Motor neuron (in vitro differentiated cells): ENCODE results near the gene IRF7. TPM values are rescaled to one million over a fixed set of nuclear protein-coding genes. Genes with fewer than 3 reads are reported as not detected.

Source experiments
- ATAC-seq, 8 experiments: fragments of 200-7000 bp; cut with Tn5 transposase; replicated peaks in 6 of 8; 2 replicates each; pipeline ENCODE4 v1.8.0; 2021; ENCODE audit warnings: mild to moderate bottlenecking in 8 of 8, moderate library complexity in 8 of 8
- H3K27ac ChIP-seq, 2 donors: fragments of 250-450 bp; sonication (Bioruptor Pico); 2 replicates each; pipeline ENCODE4 v1.9.0; 2021; ENCODE audit warnings: antibody characterized with exemption in 2 of 2, mild to moderate bottlenecking in 2 of 2, moderate library complexity in 1 of 2
- H3K4me1 ChIP-seq, 2 donors: fragments of 250-450 bp; sonication (Bioruptor Pico); replicated peaks in 1 of 2; 2 replicates each; pipeline ENCODE4 v1.6.1; 2021; ENCODE audit warnings: antibody characterized with exemption in 2 of 2, mild to moderate bottlenecking in 2 of 2, moderate library complexity in 1 of 2
- H3K4me3 ChIP-seq, 5 donors: fragments of 250-450 bp; sonication (Bioruptor Pico); 2 replicates each; pipeline ENCODE4 v1.9.0; 2021; ENCODE audit warnings: antibody characterized with exemption in 5 of 5, mild to moderate bottlenecking in 5 of 5, moderate library complexity in 4 of 5
- WGBS, 10 experiments: fragments of 450-650 bp; shearing (Covaris generic); methylation state at CpG; one replicate each; pipeline ENCODE4 v1.0.0; 2022; 5-methylcytosine and 5-hydroxymethylcytosine counted together
- in situ Hi-C, 9 experiments: fragments of 400-800 bp; cut with MboI; loops; one replicate each; pipeline ENCODE4 v1.15.0; 2021; ENCODE audit warnings: low sequenced_read_pairs in 9 of 9, low pct_unique_long_range_greater_than_20kb in 2 of 9; ENCODE audit not compliant: unreplicated experiment in 9 of 9
- total RNA-seq, 8 experiments: library from RNA; unstranded; fragments of 300-600 nt; gene quantifications; 2 replicates each; pipeline versions ENCODE4 v1.2.3 to v1.2.4, GENCODE V29; 2022

IRF7 gene
- total RNA-seq, 8 experiments from 2014 or later: 10.2 to 27.9 (median 17.0) TPM

DNA sequence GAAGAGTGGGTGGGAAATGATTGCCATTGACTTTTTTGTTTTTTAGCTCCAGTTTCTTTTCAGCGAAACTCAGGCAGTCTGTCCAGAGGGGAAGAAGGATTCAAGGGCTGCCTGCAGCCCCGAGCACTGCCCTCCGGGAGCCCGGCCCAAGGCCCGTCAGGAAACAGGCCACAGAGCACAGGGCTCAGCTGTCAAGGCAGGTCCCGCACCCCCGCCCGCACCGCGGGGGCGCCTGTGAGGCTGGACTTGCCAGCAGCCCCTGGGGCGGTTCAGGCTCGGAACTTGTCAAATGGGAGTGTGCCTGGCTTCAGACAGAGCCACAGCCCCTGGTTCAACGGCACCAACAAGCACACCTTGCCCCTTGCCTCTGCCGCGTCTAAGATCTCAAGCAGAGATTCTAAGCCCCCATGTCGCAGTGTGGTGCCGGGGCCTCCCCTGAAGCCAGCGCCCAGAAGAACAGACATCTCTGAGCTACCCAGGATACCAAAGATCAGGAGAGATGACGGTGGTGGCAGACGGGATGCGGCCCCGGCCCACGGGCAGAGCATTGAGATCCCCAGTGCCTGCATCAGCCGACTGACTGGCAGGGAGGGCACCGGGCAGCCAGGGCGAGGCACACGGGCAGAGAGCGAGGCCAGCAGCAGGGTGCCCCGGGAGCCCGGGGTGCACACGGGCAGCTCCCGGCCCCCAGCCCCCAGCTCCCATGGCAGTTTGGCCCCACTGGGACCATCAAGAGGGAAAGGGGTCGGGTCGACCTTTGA lies 8.6 kb downstream of the IRF7 start:
- Histone ChIP-seq H3K4me1 (no peaks in the 10 kb centered on the region), H3K4me3 (no peak overlapping the region), H3K27ac (no peak overlapping the region)
- 88 to 100% (median 96%) methylated on average over 1 to 4 of the region's 35 CpGs; no CpG with 5 or more reads in 5 of the 10 experiments for WGBS, 10 experiments
- peak in 2 of 8 experiments; percentile 15 to 23 for ATAC-seq
- in situ Hi-C loops: no loop called here

DNA sequence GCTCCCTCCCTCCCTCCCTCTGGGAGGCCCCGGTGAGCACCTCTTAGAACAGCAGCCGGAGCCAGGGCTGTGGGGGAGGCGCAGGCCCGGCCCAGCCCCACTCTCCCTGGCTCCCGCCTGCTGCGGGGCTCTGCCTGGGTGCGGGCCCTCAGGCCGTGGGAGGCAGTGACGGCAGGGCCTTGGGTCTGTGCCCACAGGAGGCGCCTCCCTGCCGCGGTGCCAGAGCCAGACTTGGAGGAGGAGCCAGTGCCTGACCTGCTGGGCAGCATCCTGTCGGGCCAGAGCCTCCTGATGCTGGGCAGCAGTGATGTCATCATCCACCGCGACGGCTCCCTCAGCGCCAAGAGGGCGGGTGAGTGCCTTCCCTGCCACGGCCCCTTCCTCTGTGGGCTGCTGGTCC lies 9.5 kb downstream of the IRF7 start:
- in situ Hi-C loops: no loop called here
- Histone ChIP-seq H3K4me1 (no peaks in the 10 kb centered on the region), H3K27ac (no peak overlapping the region), H3K4me3 (no peak overlapping the region)
- 100% methylated on average over 3 of the region's 19 CpGs; no CpG with 5 or more reads in 9 of the 10 experiments for WGBS, 10 experiments
- ATAC-seq: peak in 4 of 8 experiments; percentile 9 to 70 (median 66)

DNA sequence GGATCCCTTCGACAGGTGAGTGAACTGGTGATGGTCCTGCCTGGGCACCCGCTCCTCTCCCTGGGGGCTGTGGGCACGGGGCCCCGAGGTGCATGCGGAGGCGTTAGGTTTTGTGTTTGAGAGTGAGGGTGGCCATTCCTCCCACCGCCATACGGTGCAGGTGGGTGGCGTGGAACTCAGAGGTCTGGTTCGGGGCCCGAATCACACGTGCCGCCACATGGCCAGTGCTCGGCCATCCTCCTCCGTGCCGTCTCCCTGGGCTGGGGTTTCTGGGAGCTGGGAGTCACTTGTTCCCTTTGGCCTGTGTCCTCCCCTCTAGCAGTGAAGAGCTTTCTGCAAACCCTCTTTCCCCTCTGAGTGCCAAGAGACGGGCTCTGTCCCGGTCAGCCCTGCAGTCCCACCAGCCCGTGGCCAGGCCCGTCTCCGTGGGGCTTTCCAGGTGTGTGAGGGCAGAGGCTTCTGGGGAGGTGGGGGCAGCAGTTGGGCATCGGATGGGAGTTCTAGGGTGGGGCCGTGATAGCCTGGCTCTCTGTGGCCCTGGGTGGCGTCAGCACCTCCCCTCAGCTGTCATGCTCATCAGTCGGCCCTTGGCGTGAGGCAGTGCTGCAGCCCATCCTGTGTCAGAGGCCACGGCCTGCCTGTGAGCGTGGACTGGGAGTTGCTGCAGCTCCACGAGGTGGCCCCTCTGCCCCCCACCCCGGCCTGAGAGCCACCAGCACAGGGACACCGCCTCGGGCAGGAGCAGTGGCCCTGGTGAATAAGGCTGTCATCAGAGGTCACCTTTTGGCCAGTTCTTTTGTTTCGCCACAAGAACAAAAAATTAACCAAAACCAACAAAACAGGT lies 10.2 kb downstream of the IRF7 start:
- in situ Hi-C loops: no loop called here
- Histone ChIP-seq H3K27ac (no peak overlapping the region), H3K4me1 (no peaks in the 10 kb centered on the region), H3K4me3 (no peak overlapping the region)
- WGBS, 10 experiments: 92 to 100% (median 100%) methylated on average over 2 to 6 of the region's 33 CpGs; no CpG with 5 or more reads in 5 of the 10 experiments
- ATAC-seq: no peak

DNA sequence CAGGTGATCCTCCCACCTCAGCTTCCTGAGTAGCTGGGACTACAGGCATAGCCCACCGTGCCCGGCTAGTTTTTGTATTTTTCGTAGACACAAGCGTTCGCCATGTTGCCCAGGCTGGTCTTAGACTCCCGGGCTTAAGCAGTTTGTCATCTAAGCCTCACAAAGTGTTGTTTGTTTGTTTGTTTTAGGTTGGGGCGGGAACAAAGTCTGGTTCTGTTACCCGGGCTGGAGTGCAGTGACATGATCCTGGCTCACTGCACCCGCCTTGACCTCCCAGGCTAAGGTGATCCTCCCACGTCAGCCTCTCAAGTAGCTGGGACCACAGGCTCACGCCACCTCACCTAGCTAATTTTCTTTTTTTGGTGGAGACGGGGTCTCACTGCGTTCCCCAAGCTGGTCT lies 12.6 kb downstream of the IRF7 start:
- H3K4me3 ChIP-seq: no peak overlapping the region
- in situ Hi-C loops: no loop called here
- no peaks in the 10 kb centered on the region for H3K4me1 ChIP-seq
- no peak for ATAC-seq
- H3K27ac ChIP-seq: no peak overlapping the region
- WGBS, 10 experiments: 81 to 100% (median 94%) methylated on average over 2 to 12 of the region's 13 CpGs; no CpG with 5 or more reads in 1 of the 10 experiments

DNA sequence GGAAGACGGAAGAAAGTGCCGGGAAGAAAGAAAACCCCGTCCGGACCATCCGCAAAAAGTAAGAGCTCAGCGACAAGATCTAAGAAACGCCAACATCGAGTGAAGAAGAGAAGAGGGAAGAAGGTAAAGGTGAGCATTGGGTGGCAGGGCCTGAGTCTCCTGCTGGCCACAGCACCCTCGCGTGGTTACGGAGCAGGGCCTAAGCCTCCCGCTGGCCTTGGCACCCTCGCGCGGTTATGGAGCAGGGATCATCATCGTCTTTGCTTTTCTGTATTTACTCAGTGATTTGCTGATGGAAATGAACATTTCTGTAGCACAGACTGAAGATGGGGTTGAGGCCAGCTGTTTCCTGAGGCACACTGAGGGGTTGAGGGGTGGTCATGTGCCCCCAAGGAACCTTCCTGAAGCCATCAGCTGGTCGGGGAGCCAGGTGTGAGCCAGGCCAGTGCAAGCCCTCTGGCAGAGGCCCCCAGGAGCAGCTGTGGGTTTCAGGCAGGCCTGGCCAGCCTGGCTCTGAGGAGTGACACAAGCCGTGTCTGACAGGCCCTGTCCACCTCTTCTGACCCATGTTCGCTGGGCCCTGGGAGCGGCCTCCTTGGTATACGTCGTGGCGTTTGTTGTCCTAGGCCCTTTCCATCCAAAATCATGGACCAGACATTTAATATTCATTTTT lies 14.0 kb downstream of the IRF7 start:
- Histone ChIP-seq H3K4me1 (no peaks in the 10 kb centered on the region), H3K4me3 (no peak overlapping the region), H3K27ac (no peak overlapping the region)
- in situ Hi-C loops: no loop called here
- 83 to 100% (median 93%) methylated on average over 1 to 13 of the region's 23 CpGs; no CpG with 5 or more reads in 2 of the 10 experiments for WGBS, 10 experiments
- ATAC-seq: no peak

DNA sequence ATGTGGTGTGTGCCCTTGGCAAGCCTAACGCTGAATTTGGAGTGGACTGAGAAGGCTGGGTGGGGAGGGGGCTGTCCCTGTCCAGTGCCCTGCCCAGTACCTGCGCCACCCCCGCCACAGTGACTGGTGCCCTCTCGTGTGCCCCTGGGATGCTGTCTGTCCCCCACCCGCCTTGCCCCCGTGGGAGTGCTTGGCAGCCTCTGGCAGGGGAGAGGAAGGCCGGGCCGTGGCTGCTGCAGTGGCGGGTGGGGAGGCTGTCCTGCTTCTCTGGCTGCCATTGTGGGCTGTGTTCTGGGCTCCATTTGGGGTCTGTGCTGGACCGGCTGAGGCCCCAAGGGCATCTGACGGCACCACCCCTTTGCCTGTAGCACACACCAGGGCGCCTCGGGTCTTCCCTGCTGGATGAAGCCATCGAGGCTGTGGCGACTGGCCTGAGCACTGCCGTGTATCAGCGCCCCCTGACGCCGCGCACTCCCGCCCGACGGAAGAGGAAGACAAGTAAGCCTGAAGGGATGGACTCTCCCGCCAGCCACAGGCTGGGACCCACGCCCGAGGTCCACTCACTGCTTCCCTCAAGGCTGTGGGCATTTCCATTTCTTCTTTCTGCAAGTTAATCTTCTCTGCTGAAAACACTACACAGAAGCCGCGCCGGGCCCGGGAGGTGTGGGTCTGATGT lies 17.6 kb downstream of the IRF7 start:
- Histone ChIP-seq H3K27ac (no peak overlapping the region), H3K4me3 (no peak overlapping the region), H3K4me1 (no peaks in the 10 kb centered on the region)
- 60 to 100% (median 97%) methylated on average over 1 to 10 of the region's 30 CpGs; no CpG with 5 or more reads in 5 of the 10 experiments for WGBS, 10 experiments
- peak in 3 of 8 experiments; percentile 9 to 19 (median 12) for ATAC-seq
- in situ Hi-C loops: no loop called here

DNA sequence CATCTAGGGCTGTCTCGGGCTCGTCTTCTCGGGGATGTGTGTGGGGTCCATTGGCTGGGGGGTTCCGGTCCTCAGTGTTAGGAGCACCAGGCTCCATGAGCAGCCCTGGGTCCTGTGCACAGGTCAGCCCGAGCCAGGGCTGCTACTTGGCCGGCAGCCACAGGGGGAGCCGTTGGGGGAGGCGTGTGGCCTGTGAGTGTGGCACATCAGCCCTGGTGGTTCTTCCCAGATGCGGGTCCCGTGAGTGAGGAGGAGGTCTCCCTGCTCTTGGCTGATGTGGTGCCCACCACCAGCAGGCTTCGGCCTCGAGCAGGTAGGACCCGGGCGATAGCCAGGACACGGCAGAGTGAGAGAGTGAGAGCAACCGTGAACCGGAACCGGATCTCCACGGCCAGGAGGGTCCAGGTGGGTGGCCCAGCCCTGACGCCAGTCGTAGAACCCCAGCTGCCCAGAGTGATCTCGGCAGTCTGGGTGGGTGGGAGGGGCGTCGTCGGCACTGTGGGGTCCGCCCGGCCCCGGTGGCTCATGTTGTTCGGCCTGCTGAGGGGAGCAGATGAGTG lies 18.5 kb downstream of the IRF7 start:
- Histone ChIP-seq H3K4me3 (no peak overlapping the region), H3K27ac (no peak overlapping the region), H3K4me1 (no peaks in the 10 kb centered on the region)
- WGBS, 10 experiments: 83 to 90% methylated on average over 2 to 3 of the region's 29 CpGs; no CpG with 5 or more reads in 8 of the 10 experiments
- ATAC-seq: peak in 7 of 8 experiments; percentile 17 to 59 (median 32)
- in situ Hi-C loops: no loop called here

DNA sequence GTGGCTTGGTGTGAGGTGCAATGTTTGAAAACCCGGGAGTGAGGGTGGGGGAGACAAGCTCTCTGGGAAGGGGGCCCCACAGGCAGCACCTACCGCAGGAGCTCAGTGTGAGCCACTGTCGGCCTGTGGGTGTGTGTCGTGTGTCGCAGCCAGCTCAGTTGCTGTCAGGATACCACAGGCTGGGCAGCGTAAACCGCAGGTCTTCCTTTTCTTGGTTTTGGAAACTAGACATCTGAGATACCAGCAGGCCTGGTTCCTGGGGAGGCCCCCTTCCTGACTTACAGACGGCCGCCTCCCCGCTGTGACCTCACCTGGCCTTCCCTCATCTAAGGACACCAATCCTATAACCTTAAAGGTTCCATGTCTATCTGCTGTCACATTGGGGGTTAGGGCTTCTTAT lies 19.4 kb downstream of the IRF7 start:
- Histone ChIP-seq H3K27ac (no peak overlapping the region), H3K4me1 (no peaks in the 10 kb centered on the region), H3K4me3 (no peak overlapping the region)
- ATAC-seq: no peak
- 89 to 100% (median 95%) methylated on average over 1 to 9 of the region's 10 CpGs; no CpG with 5 or more reads in 6 of the 10 experiments for WGBS, 10 experiments
- in situ Hi-C loops: no loop called here

DNA sequence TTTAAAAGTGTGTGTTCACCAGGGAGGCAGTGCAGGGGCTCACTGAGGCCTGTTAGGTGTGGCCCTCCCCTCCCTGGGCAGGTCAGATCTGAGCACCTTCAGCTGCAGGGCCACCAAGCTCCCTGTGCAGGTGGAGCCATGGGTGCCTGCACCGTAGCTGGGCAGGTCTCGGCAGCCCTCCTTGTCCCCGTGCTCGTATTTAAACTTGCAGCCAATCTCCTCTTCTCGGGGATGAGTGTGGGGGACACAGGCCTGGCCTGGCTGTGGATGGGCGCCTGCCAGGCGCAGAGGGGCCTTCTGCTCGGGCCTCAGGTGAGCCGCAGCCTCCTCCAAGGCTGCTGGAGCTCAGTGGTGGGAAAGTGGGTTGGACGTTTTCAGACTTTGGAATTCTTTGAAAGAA lies 20.4 kb downstream of the IRF7 start:
- in situ Hi-C loops: no loop called here
- ATAC-seq: no peak
- Histone ChIP-seq H3K4me1 (no peaks in the 10 kb centered on the region), H3K4me3 (no peak overlapping the region), H3K27ac (no peak overlapping the region)
- 80 to 100% (median 94%) methylated on average over 1 to 7 of the region's 10 CpGs; no CpG with 5 or more reads in 5 of the 10 experiments for WGBS, 10 experiments

DNA sequence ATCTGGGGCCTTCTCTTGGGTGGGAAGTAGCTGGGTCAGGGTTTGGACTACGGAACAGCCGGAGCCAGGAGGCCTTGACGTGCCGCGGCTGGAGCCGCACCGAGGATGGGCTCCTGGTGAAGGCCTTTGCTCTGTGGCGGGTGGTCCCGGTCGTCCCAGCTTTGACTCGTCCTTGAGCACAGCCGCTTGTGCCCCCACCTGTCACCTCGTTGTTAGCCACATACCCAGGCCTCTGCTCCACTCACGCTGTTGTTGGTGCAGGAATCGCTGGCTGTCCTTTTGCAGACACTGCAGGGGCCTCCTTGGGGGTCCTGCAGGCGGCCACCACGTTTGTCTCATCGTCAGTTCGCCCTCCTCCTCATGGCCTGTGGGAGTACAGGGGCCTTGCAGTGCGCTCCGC lies 22.4 kb downstream of the IRF7 start:
- no peak overlapping the region for H3K4me3 ChIP-seq
- H3K4me1 ChIP-seq: no peaks in the 10 kb centered on the region
- 84 to 94% (median 90%) methylated on average over 3 to 12 of the region's 21 CpGs; no CpG with 5 or more reads in 7 of the 10 experiments for WGBS, 10 experiments
- in situ Hi-C loops: no loop called here
- H3K27ac ChIP-seq: no peak overlapping the region
- ATAC-seq: no peak

DNA sequence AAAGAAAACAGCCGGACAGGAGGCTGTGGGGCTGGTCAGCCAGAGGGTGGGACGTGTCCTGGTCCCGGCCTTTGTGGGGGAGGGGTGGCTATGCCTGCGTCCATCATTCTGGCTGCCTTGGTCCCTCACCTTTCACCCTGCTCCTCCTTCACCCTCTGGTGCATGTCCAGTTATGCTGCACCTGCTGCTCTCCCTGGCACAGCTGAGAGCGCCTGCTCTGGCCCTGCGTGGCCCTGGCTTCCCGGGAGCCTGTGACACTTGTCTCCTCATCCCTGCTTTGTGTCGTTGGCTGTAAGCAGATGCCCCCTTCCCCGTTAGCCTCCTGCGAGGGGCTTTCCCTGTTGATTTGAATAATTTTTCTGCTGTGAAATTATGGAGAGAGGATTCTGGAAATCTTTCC lies 22.8 kb downstream of the IRF7 start:
- in situ Hi-C loops: no loop called here
- Histone ChIP-seq H3K4me1 (no peaks in the 10 kb centered on the region), H3K27ac (no peak overlapping the region), H3K4me3 (no peak overlapping the region)
- WGBS, 10 experiments: 53 to 94% (median 92%) methylated on average over 2 to 4 of the region's 10 CpGs; no CpG with 5 or more reads in 5 of the 10 experiments
- ATAC-seq: no peak

DNA sequence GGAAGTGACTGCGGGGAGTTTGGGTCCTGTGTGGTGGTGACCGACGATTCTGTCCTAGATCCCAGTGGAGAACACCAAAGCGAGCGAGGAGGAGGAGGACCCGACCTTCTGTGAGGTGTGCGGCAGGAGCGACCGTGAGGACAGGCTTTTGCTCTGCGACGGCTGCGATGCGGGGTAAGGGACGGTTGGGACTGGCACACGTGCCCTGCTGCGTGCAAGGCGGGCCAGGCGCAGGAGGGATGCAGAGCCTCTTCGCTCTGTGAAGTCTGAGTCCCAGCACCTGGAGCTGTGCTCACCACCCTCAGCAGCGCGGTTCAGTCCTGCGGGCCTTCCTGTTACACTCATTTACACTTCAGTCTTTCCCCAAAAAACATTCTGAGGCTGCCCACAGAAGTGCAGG lies 23.2 kb downstream of the IRF7 start:
- H3K4me3 ChIP-seq: no peak overlapping the region
- H3K4me1 ChIP-seq: no peaks in the 10 kb centered on the region
- no peak for ATAC-seq
- H3K27ac ChIP-seq: no peak overlapping the region
- 87 to 100% (median 96%) methylated on average over 1 to 15 of the region's 22 CpGs; no CpG with 5 or more reads in 4 of the 10 experiments for WGBS, 10 experiments
- in situ Hi-C loops: no loop called here
